Measurements from ENCODE around the gene GCAT. TPM values are rescaled to one million over a fixed set of nuclear protein-coding genes. Genes with fewer than 3 reads are reported as not detected.
"Not testable (repeated sequence)": the region's sequence is repeated elsewhere in the genome, so short reads cannot be mapped to it uniquely, and the experiment has no call there.

Gene GCAT
- total RNA-seq, 1 experiment from 2014 or later: 44.9 TPM

GRCh38 chr22:37782340-37783168, 25.2 kb upstream of the GCAT start:
- peak; percentile 68 for DNase-seq (ENCODE audit: low read depth)

- DNase-seq (ENCODE audit: low read depth): no peak
Measured at GRCh38 chr22:37784829-37785495, 22.8 kb upstream of the GCAT start.

GRCh38 chr22:37790234-37790633, 17.5 kb upstream of the GCAT start:
- DNase-seq (ENCODE audit: low read depth): no peak

GRCh38 chr22:37792494-37792893, 15.2 kb upstream of the GCAT start:
- DNase-seq (ENCODE audit: low read depth): no peak

- no peak for DNase-seq (ENCODE audit: low read depth)
Measured at GRCh38 chr22:37794376-37794775, 13.4 kb upstream of the GCAT start.

GRCh38 chr22:37796079-37796478, 11.7 kb upstream of the GCAT start:
- no peak for DNase-seq (ENCODE audit: low read depth)

GRCh38 chr22:37797259-37797658, 10.5 kb upstream of the GCAT start:
- DNase-seq (ENCODE audit: low read depth): not testable (repeated sequence)

GRCh38 chr22:37797874-37798500, 9.7 kb upstream of the GCAT start:
- no peak for DNase-seq (ENCODE audit: low read depth)

- not testable (repeated sequence) for DNase-seq (ENCODE audit: low read depth)
Measured at GRCh38 chr22:37799979-37800378, 7.8 kb upstream of the GCAT start.

GRCh38 chr22:37801946-37802309, 5.8 kb upstream of the GCAT start:
- DNase-seq (ENCODE audit: low read depth): no peak

- DNase-seq (ENCODE audit: low read depth): peak; percentile 53
Measured at GRCh38 chr22:37802310-37803194, 5.2 kb upstream of the GCAT start.

- DNase-seq (ENCODE audit: low read depth): no peak
Measured at GRCh38 chr22:37803195-37803638, 4.5 kb upstream of the GCAT start.

- no peak for DNase-seq (ENCODE audit: low read depth)
Measured at GRCh38 chr22:37803639-37804351, 3.9 kb upstream of the GCAT start.

GRCh38 chr22:37804352-37804880, 3.3 kb upstream of the GCAT start:
- no peak for DNase-seq (ENCODE audit: low read depth)

GRCh38 chr22:37804881-37805809, 2.6 kb upstream of the GCAT start:
- peak; percentile 92 for DNase-seq (ENCODE audit: low read depth)

GRCh38 chr22:37805810-37806277, 1.9 kb upstream of the GCAT start:
- DNase-seq (ENCODE audit: low read depth): no peak

- DNase-seq (ENCODE audit: low read depth): peak; percentile 52
Measured at GRCh38 chr22:37806409-37807333, 1.1 kb upstream of the GCAT start.

GRCh38 chr22:37808294-37808657, 542 bp downstream of the GCAT start:
- no peak for DNase-seq (ENCODE audit: low read depth)
